Measurements from ENCODE around the gene ABHD2.

- no peak for TF ChIP-seq CTCF (IDR thresholded peaks at IDR 0.05; ENCODE audit: low read length)
- no peak for TF ChIP-seq EZH2 (optimal IDR thresholded peaks at IDR 0.05; ENCODE audit: low read depth, low read length)
Observed at GRCh38 chr15:89148126-89148525, 59.9 kb downstream of the ABHD2 start.

Data from MM.1S (cell line).